C4-2B (cell line): ENCODE results near the gene GSAP.

ENCODE experiments used
- H3K27ac ChIP-seq: fragments of 450-650 bp; 2 replicates; pipeline ENCODE4 v1.5.1; 2017
- ZFX ChIP-seq: fragments of 450-650 bp; IDR thresholded peaks from 2 replicates; pipeline ENCODE4 v1.6.1; 2017
- TF ChIP-seq, protein P1 (sequence below): fragments of 450-650 bp; conservative IDR thresholded peaks from 2 replicates; pipeline ENCODE4 v1.5.1; 2017; ENCODE audit warnings: mild to moderate bottlenecking

GSAP gene

DNA sequence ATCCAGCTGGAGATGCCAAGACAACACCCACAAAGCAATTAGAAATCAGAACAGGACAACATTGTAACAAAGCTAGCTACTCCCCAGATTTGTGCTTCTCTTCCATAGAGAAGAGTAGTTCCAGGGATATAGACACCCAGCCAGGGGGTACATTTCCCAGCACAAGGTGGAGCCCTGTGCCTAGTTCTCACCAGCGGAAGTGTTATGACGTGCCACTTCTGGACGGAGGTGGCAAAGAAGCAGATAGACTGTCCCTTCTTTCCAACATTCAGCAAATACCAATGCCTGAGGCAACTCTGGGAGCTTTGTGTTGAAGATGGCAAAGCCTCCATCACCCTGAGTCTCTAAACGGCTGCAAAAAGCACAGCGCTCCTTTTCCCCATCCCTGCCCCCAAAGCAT is 23.4 kb upstream of the GSAP start:
- TF ChIP-seq, protein P1, sequence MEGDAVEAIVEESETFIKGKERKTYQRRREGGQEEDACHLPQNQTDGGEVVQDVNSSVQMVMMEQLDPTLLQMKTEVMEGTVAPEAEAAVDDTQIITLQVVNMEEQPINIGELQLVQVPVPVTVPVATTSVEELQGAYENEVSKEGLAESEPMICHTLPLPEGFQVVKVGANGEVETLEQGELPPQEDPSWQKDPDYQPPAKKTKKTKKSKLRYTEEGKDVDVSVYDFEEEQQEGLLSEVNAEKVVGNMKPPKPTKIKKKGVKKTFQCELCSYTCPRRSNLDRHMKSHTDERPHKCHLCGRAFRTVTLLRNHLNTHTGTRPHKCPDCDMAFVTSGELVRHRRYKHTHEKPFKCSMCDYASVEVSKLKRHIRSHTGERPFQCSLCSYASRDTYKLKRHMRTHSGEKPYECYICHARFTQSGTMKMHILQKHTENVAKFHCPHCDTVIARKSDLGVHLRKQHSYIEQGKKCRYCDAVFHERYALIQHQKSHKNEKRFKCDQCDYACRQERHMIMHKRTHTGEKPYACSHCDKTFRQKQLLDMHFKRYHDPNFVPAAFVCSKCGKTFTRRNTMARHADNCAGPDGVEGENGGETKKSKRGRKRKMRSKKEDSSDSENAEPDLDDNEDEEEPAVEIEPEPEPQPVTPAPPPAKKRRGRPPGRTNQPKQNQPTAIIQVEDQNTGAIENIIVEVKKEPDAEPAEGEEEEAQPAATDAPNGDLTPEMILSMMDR, result peak; percentile 57
- TF ChIP-seq ZFX, result no peak
- no peak overlapping the region for H3K27ac ChIP-seq

DNA sequence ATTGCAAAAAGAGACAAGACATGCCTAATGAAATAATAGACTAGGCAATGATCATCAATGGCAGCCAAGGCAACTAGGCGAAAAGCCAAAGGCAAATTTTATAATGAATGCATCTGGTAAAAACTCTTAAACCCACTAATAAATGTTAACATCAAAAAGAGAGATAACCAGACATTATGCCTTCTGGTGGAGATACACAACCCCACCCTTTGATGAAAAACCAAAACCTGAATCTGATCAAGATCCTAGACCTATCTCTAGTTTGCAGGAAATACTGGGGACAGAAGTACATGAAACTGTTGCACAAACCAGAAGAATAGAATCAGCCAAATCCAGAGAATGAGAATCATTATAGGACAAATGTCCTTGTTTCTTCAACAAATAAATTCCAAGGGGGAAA is 22.0 kb upstream of the GSAP start:
- no peak for TF ChIP-seq ZFX
- TF ChIP-seq, protein P1, result no peak
- no peak overlapping the region for H3K27ac ChIP-seq

DNA sequence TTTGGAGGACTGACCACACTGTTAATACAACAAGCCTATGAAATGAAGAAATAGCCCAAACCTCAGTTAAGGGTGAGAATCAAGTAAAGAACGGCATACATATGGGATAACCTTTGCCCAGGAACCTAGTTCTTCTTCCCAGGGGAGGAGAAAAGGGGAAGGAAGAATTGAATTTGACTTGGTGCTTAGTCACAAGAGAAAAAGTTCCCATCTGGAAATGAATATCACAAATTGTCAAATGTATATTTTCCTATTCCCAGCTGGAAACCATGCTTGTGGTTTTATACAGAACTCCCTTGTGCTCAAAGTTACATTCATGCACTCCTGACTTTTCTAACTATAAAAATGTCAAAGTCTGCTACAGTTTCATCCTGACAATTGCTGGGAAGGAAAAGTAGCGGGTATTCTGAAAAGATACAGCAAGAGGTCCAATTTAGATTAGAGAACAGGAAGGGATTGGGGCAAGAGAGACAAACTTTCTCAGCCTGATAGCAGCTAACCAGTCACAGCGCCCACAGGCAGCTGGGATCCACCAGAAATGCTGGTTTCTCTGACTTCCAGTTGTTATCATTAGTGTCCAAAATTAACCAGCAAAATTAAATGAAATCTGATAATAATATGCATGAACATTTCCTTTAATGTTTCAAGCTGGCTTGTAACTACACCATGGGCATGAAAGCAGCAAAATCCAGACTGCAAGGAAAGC is 18.6 kb upstream of the GSAP start:
- TF ChIP-seq ZFX, result no peak
- TF ChIP-seq, protein P1, result no peak
- no peak overlapping the region for H3K27ac ChIP-seq

DNA sequence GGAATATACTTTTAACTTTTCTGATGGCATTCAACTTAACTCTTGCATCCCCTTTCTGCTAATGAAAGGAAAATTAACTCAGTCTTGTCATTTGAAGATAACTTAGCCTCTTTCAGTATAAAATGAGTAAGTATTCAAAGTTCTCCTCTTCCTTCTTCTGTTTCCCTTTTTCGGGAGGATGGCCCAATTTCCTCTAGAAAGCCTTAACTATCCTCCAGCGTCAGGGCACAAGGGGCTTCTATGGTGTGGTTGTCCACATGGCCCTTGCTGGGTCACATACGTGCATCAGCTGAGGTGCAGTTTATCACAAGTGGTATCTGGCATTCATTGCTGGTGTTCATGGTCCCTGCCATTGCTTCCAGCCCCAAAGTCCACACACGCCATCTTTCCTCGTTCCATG is 17.8 kb upstream of the GSAP start:
- no peak overlapping the region for H3K27ac ChIP-seq
- TF ChIP-seq, protein P1, result no peak
- no peak for TF ChIP-seq ZFX

DNA sequence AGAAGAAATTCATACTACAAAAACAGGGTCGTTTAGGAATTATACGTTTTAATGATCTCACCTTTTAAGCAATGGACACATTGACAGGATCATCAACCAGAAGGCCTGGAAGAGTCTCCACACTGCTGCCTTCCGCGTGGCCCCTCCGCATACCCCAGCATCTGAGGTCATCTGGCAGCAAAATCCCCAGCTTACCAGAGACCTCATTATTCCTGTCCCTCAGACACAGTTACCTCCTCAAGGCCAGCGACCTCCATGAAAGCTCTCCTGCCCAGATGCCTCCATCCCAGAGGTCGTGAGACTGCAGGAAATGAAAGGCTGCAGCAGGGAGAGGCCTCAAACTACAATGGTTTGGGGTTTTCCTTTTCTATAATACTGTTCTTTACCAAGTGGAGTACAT is 14.8 kb upstream of the GSAP start:
- H3K27ac ChIP-seq, result no peak overlapping the region
- TF ChIP-seq, protein P1, result no peak
- TF ChIP-seq ZFX, result no peak

DNA sequence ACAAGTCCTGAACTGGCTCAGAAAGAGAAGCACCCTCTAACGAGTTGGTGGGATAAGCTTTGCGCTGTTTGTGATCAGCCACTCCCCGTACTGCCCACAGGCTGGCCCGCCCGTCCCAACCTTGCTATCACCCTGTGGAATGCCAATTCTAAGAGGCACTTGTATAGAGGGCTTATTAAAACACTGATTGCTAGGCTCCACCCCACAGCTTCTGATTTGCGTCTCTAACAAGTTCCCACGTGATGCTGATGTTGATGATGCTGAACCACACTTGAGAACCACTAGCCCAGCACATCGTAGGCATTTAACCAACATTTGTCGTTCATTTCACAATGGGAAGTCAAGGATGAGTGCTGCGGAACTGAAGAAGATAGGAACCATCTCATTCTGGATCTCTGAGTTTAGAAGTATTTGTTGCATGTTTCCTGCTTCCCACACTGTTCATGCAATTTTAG is 12.7 kb upstream of the GSAP start:
- no peak overlapping the region for H3K27ac ChIP-seq
- TF ChIP-seq ZFX, result no peak
- TF ChIP-seq, protein P1, result no peak

DNA sequence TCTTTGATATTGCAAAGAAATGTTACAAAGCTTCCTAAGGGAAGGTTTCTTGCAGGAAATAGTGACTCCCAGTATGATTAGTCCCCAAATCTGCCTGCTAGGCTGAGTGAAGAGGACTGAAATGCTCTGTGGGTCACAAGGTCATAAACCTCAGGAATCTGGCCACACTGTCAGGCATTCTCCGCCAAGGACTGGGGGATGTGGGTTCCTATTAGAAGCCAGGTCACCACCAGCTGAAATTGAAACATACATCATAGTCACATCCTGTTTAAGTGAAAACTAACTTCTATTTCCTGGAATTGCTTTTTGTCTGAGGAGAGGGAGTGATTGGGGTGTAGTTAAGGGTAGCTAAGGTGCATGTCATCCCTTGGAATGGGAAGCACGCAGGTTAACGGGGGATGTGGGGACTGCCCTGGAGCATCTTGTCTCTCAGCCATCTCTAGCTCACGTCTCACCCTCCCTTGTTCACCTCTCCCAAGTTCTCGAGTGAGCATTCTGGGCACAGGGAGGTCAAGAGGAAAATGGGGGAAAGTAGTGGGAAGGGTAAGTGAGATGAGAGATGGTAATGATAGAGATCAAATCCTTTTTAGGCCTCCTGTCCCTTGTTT is 12.0 kb upstream of the GSAP start:
- H3K27ac ChIP-seq, result no peak overlapping the region
- no peak for TF ChIP-seq ZFX
- TF ChIP-seq, protein P1, result no peak
